BE2C (cell line): ENCODE measurements around the gene TSPAN9.
A peak's percentile ranks its signal among the peaks of the same experiment; 100 is the strongest.

Source experiments
- DNase-seq: peaks from one replicate; pipeline ENCODE4 v3.0.0-alpha.2; 2020
- H3K27me3 ChIP-seq: fragments of 250-450 bp; sonication (Bioruptor Pico); 2 replicates; pipeline ENCODE4 v1.5.1; 2020; ENCODE audit warnings: mild to moderate bottlenecking
- H3K36me3 ChIP-seq: fragments of 250-450 bp; sonication (Bioruptor Pico); 2 replicates; pipeline ENCODE4 v1.5.1; 2020; ENCODE audit warnings: mild to moderate bottlenecking
- H3K4me1 ChIP-seq: fragments of 250-450 bp; sonication (Bioruptor Pico); 2 replicates; pipeline ENCODE4 v1.5.1; 2020
- H3K4me3 ChIP-seq: 2 replicates; pipeline ENCODE4 v1.5.1; 2011; ENCODE audit warnings: low read depth, low read length
- H3K9me3 ChIP-seq: fragments of 250-450 bp; sonication (Bioruptor Pico); 2 replicates; pipeline ENCODE4 v1.5.1; 2020
- TF ChIP-seq, protein P1 (sequence below): IDR thresholded peaks from 2 replicates; pipeline ENCODE4 v1.5.1; 2012; ENCODE audit warnings: mild to moderate bottlenecking, low read depth, low read length

Gene TSPAN9

DNA sequence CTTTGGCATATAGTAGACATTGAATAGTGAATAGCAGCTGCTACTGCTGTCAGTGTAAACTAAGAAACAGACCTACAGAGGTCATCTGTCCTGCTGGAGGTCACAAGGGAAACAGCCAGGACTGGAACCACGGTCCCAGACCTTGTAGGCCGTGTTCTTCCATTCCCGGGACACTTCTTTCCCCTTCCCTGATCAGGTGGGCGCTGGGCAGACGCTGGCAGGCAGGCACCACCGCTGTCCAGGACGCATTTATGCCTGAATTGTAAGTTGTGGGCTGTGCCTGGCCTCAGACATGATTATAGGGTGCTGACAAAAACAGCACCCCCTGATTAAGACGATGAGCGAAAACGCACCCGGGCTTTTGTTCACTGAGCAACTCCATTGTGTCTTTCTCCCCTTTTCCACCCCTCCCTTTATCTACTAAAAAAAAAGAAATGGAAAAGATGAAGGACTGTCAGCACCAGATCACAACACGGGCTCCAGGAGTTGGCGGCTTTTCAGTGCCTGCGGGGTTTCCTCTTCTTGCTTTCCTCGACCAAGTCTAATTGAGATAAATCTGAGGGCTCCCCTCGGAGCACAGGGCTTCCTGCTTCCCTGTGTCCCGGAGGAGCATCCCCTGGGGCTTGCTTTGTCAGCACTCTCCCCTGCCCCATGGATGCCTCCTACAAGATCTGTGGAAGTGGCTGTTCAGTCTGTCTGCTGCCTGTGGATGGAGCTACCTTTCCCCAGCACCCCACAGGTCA is 80.6 kb downstream of the TSPAN9 start:
- no peaks in the 10 kb centered on the region for H3K27me3 ChIP-seq
- peak; percentile 88 for DNase-seq
- no peaks in the 10 kb centered on the region for H3K36me3 ChIP-seq
- TF ChIP-seq, protein P1, sequence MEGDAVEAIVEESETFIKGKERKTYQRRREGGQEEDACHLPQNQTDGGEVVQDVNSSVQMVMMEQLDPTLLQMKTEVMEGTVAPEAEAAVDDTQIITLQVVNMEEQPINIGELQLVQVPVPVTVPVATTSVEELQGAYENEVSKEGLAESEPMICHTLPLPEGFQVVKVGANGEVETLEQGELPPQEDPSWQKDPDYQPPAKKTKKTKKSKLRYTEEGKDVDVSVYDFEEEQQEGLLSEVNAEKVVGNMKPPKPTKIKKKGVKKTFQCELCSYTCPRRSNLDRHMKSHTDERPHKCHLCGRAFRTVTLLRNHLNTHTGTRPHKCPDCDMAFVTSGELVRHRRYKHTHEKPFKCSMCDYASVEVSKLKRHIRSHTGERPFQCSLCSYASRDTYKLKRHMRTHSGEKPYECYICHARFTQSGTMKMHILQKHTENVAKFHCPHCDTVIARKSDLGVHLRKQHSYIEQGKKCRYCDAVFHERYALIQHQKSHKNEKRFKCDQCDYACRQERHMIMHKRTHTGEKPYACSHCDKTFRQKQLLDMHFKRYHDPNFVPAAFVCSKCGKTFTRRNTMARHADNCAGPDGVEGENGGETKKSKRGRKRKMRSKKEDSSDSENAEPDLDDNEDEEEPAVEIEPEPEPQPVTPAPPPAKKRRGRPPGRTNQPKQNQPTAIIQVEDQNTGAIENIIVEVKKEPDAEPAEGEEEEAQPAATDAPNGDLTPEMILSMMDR, result no peak
- no peaks in the 10 kb centered on the region for H3K9me3 ChIP-seq
- no peak overlapping the region for H3K4me3 ChIP-seq
- peaks cover 10% of the 10 kb centered on the region for H3K4me1 ChIP-seq

DNA sequence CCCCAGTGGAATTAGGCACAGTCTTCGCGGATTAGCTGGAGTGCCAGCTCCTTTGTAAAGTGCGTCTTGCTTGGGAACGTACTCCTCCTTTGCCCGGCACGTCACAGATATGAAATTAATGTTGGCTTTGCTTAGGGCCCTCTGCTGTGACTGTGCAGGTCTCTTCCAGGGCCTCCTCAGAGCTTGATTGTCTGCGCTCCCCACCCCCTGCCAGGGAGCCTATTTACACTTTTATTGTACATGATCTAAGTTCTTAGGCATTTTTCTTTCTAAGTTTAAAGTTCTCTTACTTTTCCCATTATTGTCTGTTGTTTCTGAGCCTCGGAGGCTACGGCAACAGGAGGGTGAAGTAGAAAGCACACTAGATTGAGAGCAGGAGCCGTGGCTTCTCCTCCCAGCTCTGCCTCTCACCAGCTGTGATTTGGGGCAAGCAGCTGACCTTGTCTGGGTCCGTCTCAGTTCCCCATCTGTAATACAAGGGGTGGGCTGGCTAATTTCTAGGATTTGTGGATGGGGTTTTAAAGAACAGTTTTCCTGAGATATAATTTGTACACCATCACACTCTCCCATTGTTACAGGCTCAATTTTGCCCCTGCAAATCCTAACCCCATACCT is 81.8 kb downstream of the TSPAN9 start:
- no peak overlapping the region for H3K4me3 ChIP-seq
- H3K9me3 ChIP-seq, result no peaks in the 10 kb centered on the region
- DNase-seq, result no peak
- TF ChIP-seq, protein P1, result no peak
- H3K27me3 ChIP-seq, result no peaks in the 10 kb centered on the region
- H3K4me1 ChIP-seq, result peaks cover 8% of the 10 kb centered on the region
- no peaks in the 10 kb centered on the region for H3K36me3 ChIP-seq

DNA sequence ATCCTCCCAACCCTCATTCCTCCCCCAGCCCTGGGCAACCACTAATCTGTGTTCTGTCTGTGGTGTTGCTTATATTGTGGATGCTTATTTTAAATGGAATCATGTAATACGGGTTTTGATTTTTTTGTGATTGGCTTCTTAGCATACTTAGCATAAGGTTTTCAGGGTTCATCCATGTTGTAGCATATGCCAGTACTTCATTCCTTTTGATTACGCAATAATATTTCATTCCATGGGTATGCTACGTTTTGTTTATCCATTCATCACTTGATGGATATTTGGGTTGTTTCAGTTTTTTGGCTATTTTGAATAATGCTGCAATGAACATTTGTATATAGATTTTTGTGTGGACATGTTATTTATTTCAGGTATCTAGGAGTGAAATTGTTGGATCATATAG is 82.9 kb downstream of the TSPAN9 start:
- H3K4me1 ChIP-seq, result peaks cover 8% of the 10 kb centered on the region

DNA sequence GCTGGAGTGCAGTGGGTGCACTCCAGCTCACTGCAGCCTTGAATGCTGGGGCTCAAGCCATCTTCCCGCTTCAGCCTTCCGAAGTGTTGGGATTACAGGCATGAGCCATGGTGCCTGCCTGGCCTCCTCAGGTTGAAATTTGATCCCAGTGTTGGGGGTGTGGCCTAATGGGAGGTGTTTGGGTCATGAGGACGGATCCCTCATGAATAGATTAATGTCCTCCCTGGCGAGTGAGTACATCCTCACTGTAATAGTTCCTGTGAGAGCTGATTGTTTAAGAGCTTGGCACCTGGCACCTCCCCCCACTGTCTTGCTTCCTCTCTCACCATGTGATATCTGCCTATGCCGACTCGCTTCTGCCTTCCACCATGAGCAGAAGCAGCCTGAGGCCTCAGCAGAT is 84.7 kb downstream of the TSPAN9 start:
- Histone ChIP-seq H3K36me3 (no peaks in the 10 kb centered on the region), H3K9me3 (no peaks in the 10 kb centered on the region), H3K4me3 (no peak overlapping the region), H3K4me1 (peaks cover 8% of the 10 kb centered on the region), H3K27me3 (no peaks in the 10 kb centered on the region)
- DNase-seq, result no peak
- TF ChIP-seq, protein P1, result no peak

More for the DNA sequence above, 82.9 kb downstream of the TSPAN9 start:
- Histone ChIP-seq H3K9me3 (no peaks in the 10 kb centered on the region), H3K4me3 (no peak overlapping the region), H3K27me3 (no peaks in the 10 kb centered on the region), H3K36me3 (no peaks in the 10 kb centered on the region)
- no peak for DNase-seq
- TF ChIP-seq, protein P1, result no peak

DNA sequence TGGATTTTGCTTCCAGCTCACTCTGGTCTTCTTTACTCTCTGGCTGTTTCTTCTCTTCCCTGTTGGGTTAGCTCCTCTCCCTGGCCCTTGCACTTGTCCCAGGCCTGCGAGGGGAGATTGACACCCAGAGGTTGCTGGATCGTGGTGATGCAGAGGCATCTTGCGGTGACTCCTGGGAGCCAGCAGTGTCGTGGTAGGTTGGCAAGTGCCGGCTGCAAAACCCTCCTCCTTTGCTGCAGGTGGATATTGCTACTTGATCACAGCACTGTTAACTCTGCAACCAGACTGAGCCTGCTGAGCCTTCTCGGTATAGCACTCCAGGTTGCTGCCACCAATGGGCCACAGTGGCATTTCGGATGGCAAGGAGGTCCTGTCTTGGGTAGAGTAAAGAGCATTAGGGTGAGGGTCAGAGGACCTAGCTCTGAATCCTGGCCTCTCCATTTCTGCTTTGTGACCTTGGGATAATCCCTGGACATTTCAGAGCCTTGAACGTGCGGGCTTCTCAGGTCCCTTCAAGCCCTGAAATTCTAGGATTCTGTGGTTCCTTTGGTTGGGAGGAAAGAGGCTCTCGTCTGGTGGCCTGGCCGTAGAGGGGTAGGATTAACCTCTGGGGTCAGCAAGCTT is 87.4 kb downstream of the TSPAN9 start:
- H3K9me3 ChIP-seq, result no peaks in the 10 kb centered on the region

More for the DNA sequence above, 87.4 kb downstream of the TSPAN9 start:
- DNase-seq, result no peak
- Histone ChIP-seq H3K4me3 (no peak overlapping the region), H3K36me3 (no peaks in the 10 kb centered on the region), H3K27me3 (no peaks in the 10 kb centered on the region), H3K4me1 (peaks cover 6% of the 10 kb centered on the region)
- TF ChIP-seq, protein P1, result no peak
